UCSD-AML1 (cell line): ENCODE data around the gene CCDC194.
A peak's percentile ranks its signal among the peaks of the same experiment; 100 is the strongest.

Experiments used
- DNase-seq: peaks from one replicate; lab custom pipeline; 2025; ENCODE audit not compliant: unreplicated experiment; lab: John Stamatoyannopoulos, UW

Gene CCDC194

GRCh38 chr19:17406046-17406886 is 12.3 kb upstream of the CCDC194 start:
- peak; percentile 83 for DNase-seq

GRCh38 chr19:17405250-17406045 is 11.5 kb upstream of the CCDC194 start, which contains the start of gene BST2:
BST2 (minus strand) TSS chr19:17405630; CDS start chr19:17405575, 55 bp downstream.
- DNase-seq = peak; percentile 85

- DNase-seq = no peak
Observed at GRCh38 chr19:17404621-17405249, 10.7 kb upstream of the CCDC194 start.

- no peak for DNase-seq
Observed at GRCh38 chr19:17404015-17404414, 10.0 kb upstream of the CCDC194 start.

- peak; percentile 65 for DNase-seq
Observed at GRCh38 chr19:17402982-17403855, 9.2 kb upstream of the CCDC194 start.

GRCh38 chr19:17401628-17402027 is 7.6 kb upstream of the CCDC194 start:
- no peak for DNase-seq

- DNase-seq = peak; percentile 23
Observed at GRCh38 chr19:17398902-17399527, 5.0 kb upstream of the CCDC194 start.

GRCh38 chr19:17394891-17395415 is 957 bp upstream of the CCDC194 start:
- DNase-seq = peak; percentile 83

- DNase-seq = no peak
Observed at GRCh38 chr19:17393002-17393401, 994 bp downstream of the CCDC194 start.

- DNase-seq = peak; percentile 52
Observed at GRCh38 chr19:17391371-17392151, 2.4 kb downstream of the CCDC194 start.

GRCh38 chr19:17390665-17391370 is 3.2 kb downstream of the CCDC194 start:
- DNase-seq = peak; percentile 95

GRCh38 chr19:17389957-17390664 is 3.9 kb downstream of the CCDC194 start:
- DNase-seq = peak; percentile 44

- no peak for DNase-seq
Observed at GRCh38 chr19:17389288-17389687, 4.7 kb downstream of the CCDC194 start.

- DNase-seq = peak; percentile 74
Observed at GRCh38 chr19:17385878-17386611, 8.0 kb downstream of the CCDC194 start.

- no peak for DNase-seq
Observed at GRCh38 chr19:17380426-17381138, 13.4 kb downstream of the CCDC194 start.

- peak; percentile 60 for DNase-seq
Observed at GRCh38 chr19:17379221-17379631, 14.8 kb downstream of the CCDC194 start.
